ENCODE measurements around the gene FOXJ1.

FOXJ1 gene

GRCh38 chr17:76156662-76156991, 15.6 kb upstream of the FOXJ1 start:
- Histone ChIP-seq H3K27me3 (replicated peaks; ENCODE audit: control insufficient read depth, insufficient read depth, low read length) (peaks cover 15% of the 10 kb centered on the region), H3K9me3 (ENCODE audit: control insufficient read depth, low read length) (no peaks in the 10 kb centered on the region), H3K4me3 (ENCODE audit: low read length) (no peak overlapping the region), H3K4me1 (ENCODE audit: control insufficient read depth, insufficient read depth, low read length) (peaks cover 4% of the 10 kb centered on the region), H3K9ac (ENCODE audit: low read length) (no peak overlapping the region), H3K36me3 (ENCODE audit: control insufficient read depth, insufficient read depth, low read length, severe bottlenecking) (peaks cover 4% of the 10 kb centered on the region)
- no peak for DNase-seq (ENCODE audit: low read depth)

GRCh38 chr17:76155988-76156661, 15.1 kb upstream of the FOXJ1 start:
- Histone ChIP-seq H3K9ac (ENCODE audit: low read length) (no peak overlapping the region), H3K36me3 (ENCODE audit: control insufficient read depth, insufficient read depth, low read length, severe bottlenecking) (peaks cover 4% of the 10 kb centered on the region), H3K9me3 (ENCODE audit: control insufficient read depth, low read length) (no peaks in the 10 kb centered on the region), H3K27me3 (replicated peaks; ENCODE audit: control insufficient read depth, insufficient read depth, low read length) (peaks cover 20% of the 10 kb centered on the region), H3K4me3 (ENCODE audit: low read length) (no peak overlapping the region), H3K4me1 (ENCODE audit: control insufficient read depth, insufficient read depth, low read length) (peaks cover 4% of the 10 kb centered on the region)
- no peak for DNase-seq (ENCODE audit: low read depth)

- DNase-seq (ENCODE audit: low read depth) = no peak
- no peak overlapping the region for H3K9ac ChIP-seq (ENCODE audit: low read length)
- H3K4me1 ChIP-seq (ENCODE audit: control insufficient read depth, insufficient read depth, low read length) = peaks cover 4% of the 10 kb centered on the region
- no peak overlapping the region for H3K4me3 ChIP-seq (ENCODE audit: low read length)
- no peaks in the 10 kb centered on the region for H3K9me3 ChIP-seq (ENCODE audit: control insufficient read depth, low read length)
- H3K27me3 ChIP-seq (replicated peaks; ENCODE audit: control insufficient read depth, insufficient read depth, low read length) = peaks cover 20% of the 10 kb centered on the region
- peaks cover 4% of the 10 kb centered on the region for H3K36me3 ChIP-seq (ENCODE audit: control insufficient read depth, insufficient read depth, low read length, severe bottlenecking)
Measured at GRCh38 chr17:76154936-76155845, 14.1 kb upstream of the FOXJ1 start.

GRCh38 chr17:76154292-76154691, 13.2 kb upstream of the FOXJ1 start:
- H3K9ac ChIP-seq (ENCODE audit: low read length) = no peak overlapping the region
- H3K27me3 ChIP-seq (replicated peaks; ENCODE audit: control insufficient read depth, insufficient read depth, low read length) = peaks cover 20% of the 10 kb centered on the region
- peaks cover 4% of the 10 kb centered on the region for H3K36me3 ChIP-seq (ENCODE audit: control insufficient read depth, insufficient read depth, low read length, severe bottlenecking)
- peaks cover 4% of the 10 kb centered on the region for H3K4me1 ChIP-seq (ENCODE audit: control insufficient read depth, insufficient read depth, low read length)
- DNase-seq (ENCODE audit: low read depth) = no peak
- no peaks in the 10 kb centered on the region for H3K9me3 ChIP-seq (ENCODE audit: control insufficient read depth, low read length)
- H3K4me3 ChIP-seq (ENCODE audit: low read length) = no peak overlapping the region

- Histone ChIP-seq H3K36me3 (ENCODE audit: control insufficient read depth, insufficient read depth, low read length, severe bottlenecking) (peaks cover 4% of the 10 kb centered on the region), H3K4me1 (ENCODE audit: control insufficient read depth, insufficient read depth, low read length) (peaks cover 4% of the 10 kb centered on the region), H3K9ac (ENCODE audit: low read length) (no peak overlapping the region), H3K4me3 (ENCODE audit: low read length) (no peak overlapping the region), H3K9me3 (ENCODE audit: control insufficient read depth, low read length) (no peaks in the 10 kb centered on the region), H3K27me3 (replicated peaks; ENCODE audit: control insufficient read depth, insufficient read depth, low read length) (peaks cover 20% of the 10 kb centered on the region)
- peak; percentile 9 for DNase-seq (ENCODE audit: low read depth)
Measured at GRCh38 chr17:76153640-76154039, 12.6 kb upstream of the FOXJ1 start.

GRCh38 chr17:76153202-76153601, 12.2 kb upstream of the FOXJ1 start:
- no peak overlapping the region for H3K9ac ChIP-seq (ENCODE audit: low read length)
- DNase-seq (ENCODE audit: low read depth) = no peak
- peaks cover 4% of the 10 kb centered on the region for H3K36me3 ChIP-seq (ENCODE audit: control insufficient read depth, insufficient read depth, low read length, severe bottlenecking)
- H3K4me3 ChIP-seq (ENCODE audit: low read length) = no peak overlapping the region
- H3K9me3 ChIP-seq (ENCODE audit: control insufficient read depth, low read length) = no peaks in the 10 kb centered on the region
- peaks cover 4% of the 10 kb centered on the region for H3K4me1 ChIP-seq (ENCODE audit: control insufficient read depth, insufficient read depth, low read length)
- peaks cover 20% of the 10 kb centered on the region for H3K27me3 ChIP-seq (replicated peaks; ENCODE audit: control insufficient read depth, insufficient read depth, low read length)

- Histone ChIP-seq H3K27me3 (replicated peaks; ENCODE audit: control insufficient read depth, insufficient read depth, low read length) (peaks cover 15% of the 10 kb centered on the region), H3K9ac (ENCODE audit: low read length) (no peak overlapping the region), H3K9me3 (ENCODE audit: control insufficient read depth, low read length) (no peaks in the 10 kb centered on the region), H3K4me1 (ENCODE audit: control insufficient read depth, insufficient read depth, low read length) (peaks cover 4% of the 10 kb centered on the region), H3K4me3 (ENCODE audit: low read length) (no peak overlapping the region), H3K36me3 (ENCODE audit: control insufficient read depth, insufficient read depth, low read length, severe bottlenecking) (peaks cover 4% of the 10 kb centered on the region)
- no peak for DNase-seq (ENCODE audit: low read depth)
Measured at GRCh38 chr17:76152591-76152990, 11.5 kb upstream of the FOXJ1 start.

- Histone ChIP-seq H3K9me3 (ENCODE audit: control insufficient read depth, low read length) (no peaks in the 10 kb centered on the region), H3K4me1 (ENCODE audit: control insufficient read depth, insufficient read depth, low read length) (peaks cover 4% of the 10 kb centered on the region), H3K27me3 (replicated peaks; ENCODE audit: control insufficient read depth, insufficient read depth, low read length) (peaks cover 15% of the 10 kb centered on the region), H3K4me3 (ENCODE audit: low read length) (no peak overlapping the region), H3K9ac (ENCODE audit: low read length) (no peak overlapping the region), H3K36me3 (ENCODE audit: control insufficient read depth, insufficient read depth, low read length, severe bottlenecking) (peaks cover 4% of the 10 kb centered on the region)
- DNase-seq (ENCODE audit: low read depth) = no peak
Measured at GRCh38 chr17:76151896-76152454, 10.9 kb upstream of the FOXJ1 start.

- Histone ChIP-seq H3K36me3 (ENCODE audit: control insufficient read depth, insufficient read depth, low read length, severe bottlenecking) (peaks cover 4% of the 10 kb centered on the region), H3K4me3 (ENCODE audit: low read length) (no peak overlapping the region), H3K4me1 (ENCODE audit: control insufficient read depth, insufficient read depth, low read length) (peaks cover 4% of the 10 kb centered on the region), H3K27me3 (replicated peaks; ENCODE audit: control insufficient read depth, insufficient read depth, low read length) (peaks cover 20% of the 10 kb centered on the region), H3K9me3 (ENCODE audit: control insufficient read depth, low read length) (no peaks in the 10 kb centered on the region), H3K9ac (ENCODE audit: low read length) (no peak overlapping the region)
- no peak for DNase-seq (ENCODE audit: low read depth)
Measured at GRCh38 chr17:76150712-76151622, 9.9 kb upstream of the FOXJ1 start.

- no peak overlapping the region for H3K4me3 ChIP-seq (ENCODE audit: low read length)
- H3K36me3 ChIP-seq (ENCODE audit: control insufficient read depth, insufficient read depth, low read length, severe bottlenecking) = peaks cover 4% of the 10 kb centered on the region
- no peak overlapping the region for H3K9ac ChIP-seq (ENCODE audit: low read length)
- H3K27me3 ChIP-seq (replicated peaks; ENCODE audit: control insufficient read depth, insufficient read depth, low read length) = peaks cover 24% of the 10 kb centered on the region
- H3K9me3 ChIP-seq (ENCODE audit: control insufficient read depth, low read length) = no peaks in the 10 kb centered on the region
- peaks cover 4% of the 10 kb centered on the region for H3K4me1 ChIP-seq (ENCODE audit: control insufficient read depth, insufficient read depth, low read length)
- DNase-seq (ENCODE audit: low read depth) = no peak
Measured at GRCh38 chr17:76149214-76149613, 8.2 kb upstream of the FOXJ1 start.

- Histone ChIP-seq H3K9me3 (ENCODE audit: control insufficient read depth, low read length) (no peaks in the 10 kb centered on the region), H3K4me3 (ENCODE audit: low read length) (no peak overlapping the region), H3K36me3 (ENCODE audit: control insufficient read depth, insufficient read depth, low read length, severe bottlenecking) (peaks cover 4% of the 10 kb centered on the region), H3K4me1 (ENCODE audit: control insufficient read depth, insufficient read depth, low read length) (no peaks in the 10 kb centered on the region), H3K9ac (ENCODE audit: low read length) (no peak overlapping the region), H3K27me3 (replicated peaks; ENCODE audit: control insufficient read depth, insufficient read depth, low read length) (peaks cover 25% of the 10 kb centered on the region)
- DNase-seq (ENCODE audit: low read depth) = no peak
Measured at GRCh38 chr17:76148015-76148326, 6.9 kb upstream of the FOXJ1 start.
